ENCODE data around the gene ASPG.

GRCh38 chr14:104054222-104054905 is 31.1 kb upstream of the ASPG start:
- TF ChIP-seq CTCF (IDR thresholded peaks at IDR 0.05) (no peak), POLR2A (IDR thresholded peaks at IDR 0.05) (no peak), EP300 (IDR thresholded peaks at IDR 0.05) (no peak)
